HEK293 (cell line): ENCODE data around the gene MUS81.

Experiments
- CTCF ChIA-PET: fragments of 350-600 bp; formaldehyde crosslinking; extraction: SDS; loops from one replicate; lab custom pipeline; 2021; ENCODE audit warnings: antibody characterized with exemption; lab: Yijun Ruan, JAX
- POLR2A ChIA-PET: fragments of 300-600 bp; formaldehyde crosslinking; extraction: SDS; loops from one replicate; lab custom pipeline; 2020; ENCODE audit warnings: antibody characterized with exemption, inconsistent platforms; lab: Yijun Ruan, JAX
- H3K27ac ChIP-seq: fragments of 200-500 bp; sonication (Bioruptor generic); 2 replicates; pipeline ENCODE4 v1.5.1; 2014; ENCODE audit warnings: low read depth, low read length, control low read depth, inconsistent platforms; ENCODE audit errors: extremely low read depth
- H3K36me3 ChIP-seq, 2 experiments: fragments of 200-500 bp in 1 of 2; sonication (Bioruptor generic) in 1 of 2; 1 replicate in 1 of 2; 2 replicates in 1 of 2; pipeline ENCODE4 v1.5.1; 2014 to 2017; ENCODE audit warnings: inconsistent platforms in 2 of 2, low read length in 2 of 2; ENCODE audit not compliant: control insufficient read depth in 2 of 2, insufficient read depth in 1 of 2
- H3K4me1 ChIP-seq: fragments of 200-500 bp; sonication (Bioruptor generic); 2 replicates; pipeline ENCODE4 v1.5.1; 2014; ENCODE audit warnings: mild to moderate bottlenecking, low read length, inconsistent platforms; ENCODE audit not compliant: control insufficient read depth, insufficient read depth
- H3K4me3 ChIP-seq: 2 replicates; pipeline ENCODE4 v1.5.1; 2011; ENCODE audit warnings: low read depth, mild to moderate bottlenecking, control low read depth, low read length, moderate library complexity
- H3K9me3 ChIP-seq: fragments of 200-500 bp; sonication (Bioruptor generic); 2 replicates; pipeline ENCODE4 v1.5.1; 2014; ENCODE audit warnings: low read depth, low read length, inconsistent platforms; ENCODE audit not compliant: control insufficient read depth, insufficient read depth
- GLI2 ChIP-seq: fragments of 450-650 bp; formaldehyde crosslinking; IDR thresholded peaks from 2 replicates; pipeline ENCODE4; 2017; ENCODE audit warnings: missing biosample characterization, missing genetic modification characterization, low read depth, borderline replicate concordance
- INSM2 ChIP-seq: fragments of 450-650 bp; formaldehyde crosslinking; IDR thresholded peaks from 2 replicates; pipeline ENCODE4 v1.5.1; 2016; ENCODE audit warnings: missing biosample characterization, missing genetic modification characterization
- KLF8 ChIP-seq: fragments of 450-650 bp; formaldehyde crosslinking; IDR thresholded peaks from 2 replicates; pipeline ENCODE4 v1.5.1; 2016; ENCODE audit warnings: missing biosample characterization, missing genetic modification characterization
- ZBTB1 ChIP-seq: fragments of 450-650 bp; formaldehyde crosslinking; IDR thresholded peaks from 2 replicates; pipeline ENCODE4 v1.5.1; 2016; ENCODE audit warnings: missing biosample characterization, missing genetic modification characterization
- ZBTB20 ChIP-seq: fragments of 450-650 bp; formaldehyde crosslinking; IDR thresholded peaks from 2 replicates; pipeline ENCODE4 v1.5.1; 2016; ENCODE audit warnings: missing biosample characterization, missing genetic modification characterization
- ZBTB26 ChIP-seq: fragments of 450-650 bp; formaldehyde crosslinking; optimal IDR thresholded peaks from 2 replicates; pipeline ENCODE3; 2016; ENCODE audit warnings: missing biosample characterization, mild to moderate bottlenecking, missing genetic modification characterization
- ZEB2 ChIP-seq: fragments of 450-650 bp; formaldehyde crosslinking; IDR thresholded peaks from 2 replicates; pipeline ENCODE4 v1.5.1; 2016; ENCODE audit warnings: missing biosample characterization, missing genetic modification characterization
- ZIC2 ChIP-seq: fragments of 450-650 bp; formaldehyde crosslinking; IDR thresholded peaks from 2 replicates; pipeline ENCODE4 v1.5.1; 2016; ENCODE audit warnings: missing biosample characterization, missing genetic modification characterization
- ZNF10 ChIP-seq: fragments of 450-650 bp; formaldehyde crosslinking; IDR thresholded peaks from 2 replicates; pipeline ENCODE4 v1.5.1; 2017; ENCODE audit warnings: missing biosample characterization, missing genetic modification characterization
- ZNF366 ChIP-seq: fragments of 450-650 bp; formaldehyde crosslinking; conservative IDR thresholded peaks from 2 replicates; pipeline ENCODE4 v1.5.1; 2016; ENCODE audit warnings: missing biosample characterization, missing genetic modification characterization
- ZNF391 ChIP-seq: fragments of 450-650 bp; formaldehyde crosslinking; IDR thresholded peaks from 2 replicates; pipeline ENCODE4 v1.5.1; 2016; ENCODE audit warnings: low read depth, missing biosample characterization, missing genetic modification characterization, borderline replicate concordance
- ZNF423 ChIP-seq: fragments of 450-650 bp; formaldehyde crosslinking; IDR thresholded peaks from 2 replicates; pipeline ENCODE4 v1.5.1; 2016; ENCODE audit warnings: missing biosample characterization, missing genetic modification characterization
- ZNF426 ChIP-seq: fragments of 450-650 bp; formaldehyde crosslinking; IDR thresholded peaks from 2 replicates; pipeline ENCODE4 v1.5.1; 2017; ENCODE audit warnings: missing biosample characterization, missing genetic modification characterization, mild to moderate bottlenecking, inconsistent platforms, moderate library complexity
- ZNF544 ChIP-seq: fragments of 450-650 bp; formaldehyde crosslinking; IDR thresholded peaks from 2 replicates; pipeline ENCODE4 v1.5.0; 2017; ENCODE audit warnings: missing biosample characterization, missing genetic modification characterization
- ZNF560 ChIP-seq: fragments of 450-650 bp; formaldehyde crosslinking; IDR thresholded peaks from 2 replicates; pipeline ENCODE4 v1.5.1; 2017; ENCODE audit warnings: missing biosample characterization, missing genetic modification characterization, borderline replicate concordance
- ZNF624 ChIP-seq: fragments of 450-650 bp; formaldehyde crosslinking; IDR thresholded peaks from 2 replicates; pipeline ENCODE4 v1.5.1; 2017; ENCODE audit warnings: missing biosample characterization, missing genetic modification characterization
- ZNF768 ChIP-seq: fragments of 450-650 bp; formaldehyde crosslinking; IDR thresholded peaks from 2 replicates; pipeline ENCODE4 v1.5.1; 2018; ENCODE audit warnings: missing biosample characterization, mild to moderate bottlenecking, missing genetic modification characterization
- ZSCAN5A ChIP-seq: fragments of 450-650 bp; formaldehyde crosslinking; IDR thresholded peaks from 2 replicates; pipeline ENCODE4 v1.5.1; 2016; ENCODE audit warnings: missing biosample characterization, missing genetic modification characterization
- TF ChIP-seq, protein P1 (sequence below): fragments of 450-650 bp; formaldehyde crosslinking; IDR thresholded peaks from 2 replicates; pipeline ENCODE4 v1.5.1; 2016; ENCODE audit warnings: missing biosample characterization, missing genetic modification characterization

Gene MUS81

GRCh38 chr11:65871811-65872548 is 11.7 kb downstream of the MUS81 start:
- Histone ChIP-seq H3K4me3 (no peak overlapping the region), H3K4me1 (no peaks in the 10 kb centered on the region), H3K9me3 (no peaks in the 10 kb centered on the region), H3K36me3 (peaks cover 0 to 13% of the 10 kb centered on the region in 2 experiments; a peak in 1 of 3 replicates), H3K27ac (no peak overlapping the region)
- no peak for TF ChIP-seq ZBTB1 (tag by site-specific recombination)
- CTCF ChIA-PET: interaction anchor here (0.6 to 4.2 kb wide), 7 partner anchors 12 to 271 kb away, joined by 3 to 37 read pairs (median 4); partner anchors contain the start of genes FIBP and MUS81
- POLR2A ChIA-PET: interaction anchor here (0.6 to 6.6 kb wide), 7 partner anchors 9 to 122 kb away, joined by 3 to 111 read pairs (median 4); partner anchors contain the start of genes CCDC85B, CFL1, MUS81 and SNX32

GRCh38 chr11:65872586-65873317 is 12.5 kb downstream of the MUS81 start, which contains the start of gene EFEMP2:
Gene EFEMP2 (minus strand): TSS chr11:65872800. CDS start chr11:65872354, 446 bp downstream.
- TF ChIP-seq ZNF544 (no peak), ZBTB20 (tag by site-specific recombination) (0 out of 2 replicates have a peak, but pooled peaks have one; percentile 20)
- Histone ChIP-seq H3K4me3 (peak within 1 kb of the TSS; percentile 44), H3K9me3 (no peaks in the 10 kb centered on the region), H3K4me1 (no peaks in the 10 kb centered on the region), H3K27ac (no peak within 1 kb of the TSS), H3K36me3 (peaks cover 0 to 8% of the 10 kb centered on the region in 2 experiments; a peak in 1 of 3 replicates)
- CTCF ChIA-PET: interaction anchor here (0.6 to 4.2 kb wide), 7 partner anchors 12 to 272 kb away, joined by 3 to 37 read pairs (median 17); partner anchors contain the start of genes CCDC85B, FIBP and MUS81
- POLR2A ChIA-PET: interaction anchor here (1.1 to 6.6 kb wide), 5 partner anchors 12 to 16 kb away, joined by 3 to 111 read pairs (median 9); partner anchors contain the start of genes CFL1, FIBP and MUS81

DNA sequence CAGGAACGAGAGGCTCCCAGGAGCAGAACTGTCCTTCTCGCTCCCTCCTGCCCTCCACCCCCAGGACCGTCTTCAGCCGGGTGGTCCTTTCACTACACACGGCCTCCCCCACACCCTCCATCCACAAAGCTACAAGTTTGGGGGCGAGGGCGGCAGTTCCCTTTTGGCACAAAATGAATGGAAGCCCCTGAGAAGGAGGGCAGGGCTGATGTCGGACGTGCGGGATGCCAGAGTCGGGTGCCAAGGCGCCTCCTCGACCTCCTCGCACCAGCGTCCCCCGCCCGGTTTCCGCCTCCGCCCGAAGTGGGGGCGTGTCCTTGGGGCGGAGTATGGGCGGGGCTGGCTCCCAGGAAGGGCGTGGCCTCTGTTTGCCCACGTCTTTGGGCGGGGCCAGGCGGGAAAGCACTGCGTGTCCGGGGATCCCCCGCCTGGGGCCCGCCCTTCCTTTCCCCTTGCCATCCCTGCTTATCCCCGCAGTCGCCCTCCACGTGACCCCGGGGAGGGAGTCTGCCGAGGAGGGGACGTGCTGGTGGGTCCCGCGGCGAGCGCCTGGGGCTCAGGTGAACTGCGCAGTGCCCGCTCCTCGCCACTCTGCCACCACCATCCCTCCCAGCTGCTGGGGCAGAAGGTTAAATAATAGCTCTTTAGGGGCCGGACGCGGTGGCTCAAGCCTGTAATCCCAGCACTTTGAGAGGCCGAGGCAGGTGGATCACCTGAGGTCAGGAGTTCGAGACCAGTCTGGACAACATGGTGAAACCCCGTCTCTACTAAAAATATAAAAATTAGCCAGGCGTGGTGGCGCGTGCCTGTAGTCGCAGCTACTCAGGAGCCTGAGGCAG is 13.3 kb downstream of the MUS81 start:
- CTCF ChIA-PET: interaction anchor here (0.6 to 2.7 kb wide), 6 partner anchors 11 to 162 kb away, joined by 3 to 35 read pairs (median 12); partner anchors contain the start of genes AP5B1, CCDC85B, FIBP and MUS81
- Histone ChIP-seq H3K27ac (no peak overlapping the region), H3K36me3 (no peaks in the 10 kb centered on the region), H3K4me1 (no peaks in the 10 kb centered on the region), H3K4me3 (peak overlapping the region; percentile 44), H3K9me3 (no peaks in the 10 kb centered on the region)
- POLR2A ChIA-PET: interaction anchor here (0.6 to 2.3 kb wide), 8 partner anchors 11 to 44 kb away, joined by 3 to 13 read pairs (median 4); partner anchors contain the start of genes CCDC85B, FIBP and MUS81
- TF ChIP-seq INSM2 (no peak), ZNF10 (tag by site-specific recombination) (peak; percentile 87), ZNF560 (no peak), GLI2 (tag by site-specific recombination) (no peak), ZEB2 (tag by site-specific recombination) (peak; percentile 51; the same call in 1 of the 2 replicates), ZSCAN5A (no peak), ZNF423 (tag by site-specific recombination) (no peak), ZNF391 (tag by site-specific recombination) (no peak), ZIC2 (peak; percentile 92), ZNF624 (no peak), ZBTB26 (tag by site-specific recombination) (peak; percentile 57), ZNF426 (tag by site-specific recombination) (no peak), KLF8 (tag by site-specific recombination) (peak; percentile 96), ZNF366 (0 out of 2 replicates have a peak, but pooled peaks have one; percentile 12), ZNF768 (tag by site-specific recombination) (no peak)
- TF ChIP-seq, protein P1, sequence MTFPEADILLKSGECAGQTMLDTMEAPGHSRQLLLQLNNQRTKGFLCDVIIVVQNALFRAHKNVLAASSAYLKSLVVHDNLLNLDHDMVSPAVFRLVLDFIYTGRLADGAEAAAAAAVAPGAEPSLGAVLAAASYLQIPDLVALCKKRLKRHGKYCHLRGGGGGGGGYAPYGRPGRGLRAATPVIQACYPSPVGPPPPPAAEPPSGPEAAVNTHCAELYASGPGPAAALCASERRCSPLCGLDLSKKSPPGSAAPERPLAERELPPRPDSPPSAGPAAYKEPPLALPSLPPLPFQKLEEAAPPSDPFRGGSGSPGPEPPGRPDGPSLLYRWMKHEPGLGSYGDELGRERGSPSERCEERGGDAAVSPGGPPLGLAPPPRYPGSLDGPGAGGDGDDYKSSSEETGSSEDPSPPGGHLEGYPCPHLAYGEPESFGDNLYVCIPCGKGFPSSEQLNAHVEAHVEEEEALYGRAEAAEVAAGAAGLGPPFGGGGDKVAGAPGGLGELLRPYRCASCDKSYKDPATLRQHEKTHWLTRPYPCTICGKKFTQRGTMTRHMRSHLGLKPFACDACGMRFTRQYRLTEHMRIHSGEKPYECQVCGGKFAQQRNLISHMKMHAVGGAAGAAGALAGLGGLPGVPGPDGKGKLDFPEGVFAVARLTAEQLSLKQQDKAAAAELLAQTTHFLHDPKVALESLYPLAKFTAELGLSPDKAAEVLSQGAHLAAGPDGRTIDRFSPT (tag by site-specific recombination): peak; percentile 86
